HUES48 (cell line): ENCODE measurements around the gene RCOR1.

Experiments used
- H3K27ac ChIP-seq: one replicate; pipeline ENCODE4 v1.7.0; 2013; ENCODE audit warnings: low read depth, low read length, inconsistent platforms
- H3K27me3 ChIP-seq: 2 replicates; pipeline ENCODE4 v1.6.1; 2013; ENCODE audit warnings: mild to moderate bottlenecking, low read length; ENCODE audit not compliant: control insufficient read depth, insufficient read depth
- H3K36me3 ChIP-seq: 2 replicates; pipeline ENCODE4 v1.6.1; 2013; ENCODE audit warnings: low read length; ENCODE audit not compliant: control insufficient read depth, insufficient read depth
- H3K4me1 ChIP-seq: 2 replicates; pipeline ENCODE4 v1.6.1; 2013; ENCODE audit warnings: mild to moderate bottlenecking, low read length; ENCODE audit not compliant: control insufficient read depth, insufficient read depth
- H3K4me3 ChIP-seq: 2 replicates; pipeline ENCODE4 v1.5.1; 2013; ENCODE audit warnings: mild to moderate bottlenecking, low read depth, low read length
- H3K9ac ChIP-seq: 2 replicates; pipeline ENCODE4 v1.6.1; 2013; ENCODE audit warnings: mild to moderate bottlenecking, low read depth, low read length, moderate library complexity
- H3K9me3 ChIP-seq: 2 replicates; pipeline ENCODE4 v1.6.1; 2013; ENCODE audit warnings: low read length; ENCODE audit not compliant: control insufficient read depth, insufficient read depth

Gene RCOR1

DNA sequence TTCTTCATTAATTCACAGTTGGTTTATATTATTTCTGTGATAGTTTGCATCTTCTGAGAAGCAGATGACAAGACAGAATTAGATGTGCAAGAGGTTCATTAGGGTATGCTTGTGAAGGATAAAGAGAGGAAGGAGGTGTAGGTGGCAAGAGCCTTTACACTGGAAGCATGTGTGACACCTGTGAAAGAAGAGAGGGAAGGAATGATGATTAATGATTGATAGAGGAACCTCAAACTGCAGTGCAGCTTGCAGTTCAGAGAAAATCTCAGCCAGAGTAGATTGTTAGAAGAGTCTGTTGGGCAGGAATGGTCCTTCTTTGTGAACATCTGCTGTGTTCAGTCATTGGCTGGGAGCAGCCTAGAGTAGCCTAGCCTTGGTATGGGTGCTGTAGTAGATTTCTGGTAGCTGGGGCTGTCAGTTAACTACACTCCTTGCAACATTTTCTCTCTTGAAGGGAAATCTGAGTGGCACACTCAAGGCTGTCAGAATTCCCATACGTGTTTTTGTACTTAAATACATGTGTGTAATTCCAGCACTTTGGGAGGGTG is 9.0 kb downstream of the RCOR1 start:
- no peak overlapping the region for H3K9ac ChIP-seq
- 0 out of 2 replicates have a peak, but pooled peaks cover 5% of the 10 kb centered on the region for H3K36me3 ChIP-seq
- H3K27ac ChIP-seq, result no peak overlapping the region
- no peak overlapping the region for H3K4me3 ChIP-seq
- no peaks in the 10 kb centered on the region for H3K27me3 ChIP-seq
- H3K4me1 ChIP-seq, result peaks cover 7% of the 10 kb centered on the region; the same call in 1 of the 2 replicates
- H3K9me3 ChIP-seq, result no peaks in the 10 kb centered on the region

DNA sequence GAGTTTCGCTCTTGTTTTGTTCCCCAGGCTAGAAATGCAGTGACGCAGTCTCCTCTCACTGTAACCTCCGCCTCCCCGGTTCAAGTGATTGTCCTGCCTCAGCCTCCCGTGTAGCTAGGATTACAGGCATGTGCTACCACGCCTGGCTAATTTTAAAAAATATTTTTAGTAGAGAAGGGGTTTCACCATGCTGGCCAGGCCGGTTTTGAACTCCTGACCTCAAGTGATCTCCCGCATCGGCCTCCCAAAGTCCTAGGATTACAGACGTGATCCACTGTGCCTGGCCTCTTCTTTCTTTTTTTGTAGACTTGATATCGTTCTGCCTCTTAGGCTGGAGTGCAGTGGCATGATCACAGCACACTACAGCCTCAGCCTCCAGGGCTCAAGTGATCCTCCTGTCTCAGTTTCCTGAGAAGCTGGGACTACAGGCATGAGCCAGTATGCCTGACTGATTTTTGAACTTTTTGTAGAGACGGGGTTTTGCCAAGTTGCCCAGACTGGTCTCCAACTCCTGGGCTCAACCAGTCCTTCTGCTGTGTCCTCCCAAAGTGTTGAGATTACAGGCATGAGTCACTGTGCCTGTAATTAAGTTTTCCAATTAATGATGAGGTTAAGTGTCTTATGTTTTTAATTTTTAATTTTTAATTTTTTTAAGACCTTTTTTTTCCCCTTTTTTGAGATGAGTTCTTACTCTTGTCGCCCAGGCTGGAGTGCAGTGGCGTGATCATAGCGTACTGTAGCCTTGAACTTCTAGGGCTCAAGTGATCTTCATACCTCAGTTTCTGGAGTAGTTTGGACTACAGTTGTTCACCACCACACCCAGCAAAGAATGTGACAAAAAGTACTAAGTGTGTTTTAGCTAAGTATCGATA is 10.2 kb downstream of the RCOR1 start:
- Histone ChIP-seq H3K9ac (no peak overlapping the region), H3K36me3 (0 out of 2 replicates have a peak, but pooled peaks cover 5% of the 10 kb centered on the region), H3K27ac (no peak overlapping the region), H3K4me1 (peaks cover 7% of the 10 kb centered on the region; the same call in 1 of the 2 replicates), H3K9me3 (no peaks in the 10 kb centered on the region), H3K27me3 (no peaks in the 10 kb centered on the region), H3K4me3 (no peak overlapping the region)

DNA sequence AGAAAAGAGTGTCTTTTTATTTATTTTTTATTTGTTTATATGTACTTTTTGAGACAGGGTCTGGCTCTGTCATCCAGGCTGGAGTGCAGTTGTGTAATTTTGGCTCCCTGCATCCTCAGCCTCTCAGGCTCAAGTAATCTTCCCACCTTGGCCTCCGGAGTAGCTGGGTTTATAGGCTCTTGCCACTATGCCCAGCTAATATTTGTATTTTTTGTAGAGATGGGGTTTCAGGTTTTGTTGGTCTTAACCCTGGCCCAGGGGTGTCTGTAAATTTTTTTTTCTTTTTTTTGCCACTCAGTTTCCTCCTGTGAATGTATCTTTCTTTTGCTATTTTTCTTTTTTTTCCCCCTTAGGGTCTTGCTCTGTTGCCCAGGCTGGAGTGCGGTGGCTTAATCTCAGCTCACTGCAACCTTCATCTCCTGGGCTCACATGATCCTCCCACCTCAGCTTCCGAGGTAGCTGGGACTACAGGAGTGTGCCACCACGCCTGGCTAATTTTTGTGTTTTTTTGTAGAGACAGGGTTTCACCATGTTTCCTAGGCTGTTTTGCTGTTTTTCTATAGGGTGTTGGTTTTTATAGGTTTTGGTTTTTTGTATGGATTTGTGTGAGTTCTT is 11.0 kb downstream of the RCOR1 start:
- Histone ChIP-seq H3K27ac (no peak overlapping the region), H3K4me1 (peaks cover 7% of the 10 kb centered on the region; the same call in 1 of the 2 replicates), H3K36me3 (0 out of 2 replicates have a peak, but pooled peaks cover 5% of the 10 kb centered on the region), H3K27me3 (no peaks in the 10 kb centered on the region), H3K9me3 (no peaks in the 10 kb centered on the region), H3K9ac (no peak overlapping the region), H3K4me3 (no peak overlapping the region)

DNA sequence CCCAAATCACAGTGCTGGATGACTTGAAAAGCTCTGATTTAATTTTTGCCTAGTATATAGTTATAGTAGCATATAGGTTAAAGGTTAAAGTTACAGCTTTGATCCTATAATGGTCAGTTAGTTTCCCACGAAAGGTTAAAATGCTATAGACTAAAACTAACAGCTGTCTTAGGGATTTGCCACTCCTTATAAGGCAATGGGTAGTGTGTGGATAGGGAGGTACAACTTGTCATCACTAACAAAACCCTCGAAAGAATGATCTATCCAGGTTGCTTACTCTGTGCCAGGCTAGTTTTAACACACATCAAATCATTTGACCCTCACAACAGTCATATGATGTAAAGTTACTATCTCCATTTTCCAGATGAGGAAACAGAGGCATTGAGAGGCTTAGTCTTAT is 11.7 kb downstream of the RCOR1 start:
- Histone ChIP-seq H3K36me3 (0 out of 2 replicates have a peak, but pooled peaks cover 5% of the 10 kb centered on the region), H3K4me3 (no peak overlapping the region), H3K27me3 (no peaks in the 10 kb centered on the region), H3K4me1 (peaks cover 7% of the 10 kb centered on the region; the same call in 1 of the 2 replicates), H3K9ac (no peak overlapping the region), H3K9me3 (no peaks in the 10 kb centered on the region), H3K27ac (no peak overlapping the region)

DNA sequence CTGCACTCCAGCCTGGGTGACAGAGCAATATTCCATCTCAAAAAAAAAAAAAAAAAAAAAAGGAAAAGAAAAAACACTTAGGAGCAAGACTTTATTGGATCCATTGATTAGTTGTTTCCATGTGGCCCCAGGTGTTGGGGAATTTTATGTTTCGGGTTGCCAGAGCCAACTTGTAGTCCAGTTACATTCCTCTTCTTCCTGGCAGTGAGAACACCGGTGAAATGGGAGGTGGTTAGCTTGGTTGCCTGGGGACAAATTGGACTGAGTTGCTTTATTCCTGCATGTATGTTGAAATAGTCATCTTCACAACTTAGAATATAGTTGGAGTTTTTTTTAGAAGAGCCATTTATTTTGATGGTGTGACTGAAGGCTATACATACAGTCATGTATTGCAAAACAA is 12.6 kb downstream of the RCOR1 start:
- 0 out of 2 replicates have a peak, but pooled peaks cover 5% of the 10 kb centered on the region for H3K36me3 ChIP-seq
- H3K9ac ChIP-seq, result no peak overlapping the region
- H3K27ac ChIP-seq, result no peak overlapping the region
- H3K4me3 ChIP-seq, result no peak overlapping the region
- H3K27me3 ChIP-seq, result no peaks in the 10 kb centered on the region
- no peaks in the 10 kb centered on the region for H3K9me3 ChIP-seq
- peaks cover 7% of the 10 kb centered on the region; the same call in 1 of the 2 replicates for H3K4me1 ChIP-seq

DNA sequence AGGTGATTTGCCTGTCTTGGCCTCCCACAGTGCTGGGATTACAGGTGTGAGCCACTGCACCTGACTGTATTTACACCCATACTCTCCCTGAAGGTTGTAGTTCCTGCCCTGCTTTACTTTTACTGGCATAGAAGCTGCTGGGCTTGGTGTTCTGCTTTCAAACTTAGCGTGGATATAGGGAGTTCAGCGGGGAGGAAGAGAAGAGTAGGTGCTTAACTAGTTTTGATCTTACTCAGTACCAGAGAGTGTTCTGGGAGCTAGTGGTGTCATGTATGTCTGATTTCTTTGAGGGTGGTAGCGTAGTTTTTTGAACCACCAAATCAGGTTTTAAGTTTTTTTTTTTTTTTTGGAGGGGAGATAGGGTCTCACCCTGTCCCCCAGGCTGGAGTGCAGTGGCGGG is 13.8 kb downstream of the RCOR1 start:
- Histone ChIP-seq H3K27ac (no peak overlapping the region), H3K9ac (no peak overlapping the region), H3K4me1 (peaks cover 7% of the 10 kb centered on the region; the same call in 1 of the 2 replicates), H3K27me3 (no peaks in the 10 kb centered on the region), H3K4me3 (no peak overlapping the region), H3K9me3 (no peaks in the 10 kb centered on the region), H3K36me3 (0 out of 2 replicates have a peak, but pooled peaks cover 4% of the 10 kb centered on the region)

DNA sequence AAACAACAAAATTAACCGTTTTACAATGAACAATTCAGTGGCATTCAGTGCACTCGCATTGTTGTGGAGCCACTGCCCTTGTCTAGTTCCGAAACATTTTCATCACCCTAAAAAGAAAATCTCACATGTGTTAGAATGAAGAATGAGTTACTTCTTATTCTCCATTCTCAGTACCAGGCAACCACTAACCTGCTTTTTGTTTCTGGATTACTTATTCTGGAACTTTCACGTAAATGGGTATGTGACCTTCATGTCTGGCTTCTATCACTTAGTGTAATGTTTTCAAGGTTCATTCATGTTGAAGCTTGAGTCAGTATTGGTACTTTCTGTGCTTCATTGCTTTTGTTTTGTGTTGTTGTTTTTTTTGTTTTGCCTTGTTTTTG is 15.6 kb downstream of the RCOR1 start:
- no peak overlapping the region for H3K9ac ChIP-seq
- H3K4me3 ChIP-seq, result no peak overlapping the region
- peaks cover 7% of the 10 kb centered on the region; the same call in 1 of the 2 replicates for H3K4me1 ChIP-seq

DNA sequence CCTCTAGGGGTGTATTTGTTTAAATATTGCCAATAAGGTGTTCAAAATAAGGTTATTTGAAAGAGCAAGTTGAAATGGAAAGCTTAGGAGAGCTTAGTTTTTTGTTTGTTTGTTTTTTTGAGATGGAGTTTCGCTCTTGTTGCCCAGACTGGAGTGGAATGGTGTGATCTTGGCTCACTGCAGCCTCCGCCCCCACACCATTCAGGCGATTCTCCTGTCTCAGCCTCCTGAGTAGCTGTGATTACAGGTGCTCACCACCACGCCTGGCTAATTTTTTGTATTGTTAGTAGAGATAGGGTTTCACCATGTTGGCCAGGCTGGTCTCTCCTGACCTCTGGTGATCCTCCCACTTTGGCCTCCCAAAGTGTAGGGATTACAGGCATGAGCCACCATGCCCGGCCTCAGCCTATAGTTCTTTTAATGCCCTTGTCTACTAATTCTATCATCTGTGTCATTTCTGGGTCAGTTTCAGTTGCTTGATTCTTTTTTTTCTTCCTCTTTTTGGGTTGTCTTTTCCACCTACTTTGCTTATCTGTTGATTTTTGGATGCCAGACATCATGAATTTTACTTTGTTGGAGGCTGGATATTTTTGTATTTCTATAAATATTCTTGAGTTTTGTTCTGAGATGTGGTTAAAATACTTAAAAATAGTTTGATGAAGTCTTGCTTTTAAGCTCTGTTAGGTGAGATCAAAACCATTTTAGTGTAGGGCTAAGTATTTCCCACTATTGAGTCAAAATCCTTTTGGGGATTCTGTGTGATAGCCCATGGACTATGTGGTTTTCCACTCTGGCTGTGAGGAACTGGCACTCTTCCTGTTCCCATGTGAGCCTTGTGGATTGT is 18.7 kb downstream of the RCOR1 start:
- Histone ChIP-seq H3K9me3 (no peaks in the 10 kb centered on the region), H3K4me1 (no peaks in the 10 kb centered on the region), H3K27me3 (no peaks in the 10 kb centered on the region), H3K9ac (no peak overlapping the region), H3K27ac (no peak overlapping the region), H3K4me3 (no peak overlapping the region), H3K36me3 (no peaks in the 10 kb centered on the region)

More for the DNA sequence above, 15.6 kb downstream of the RCOR1 start:
- Histone ChIP-seq H3K27ac (no peak overlapping the region), H3K27me3 (no peaks in the 10 kb centered on the region), H3K9me3 (no peaks in the 10 kb centered on the region), H3K36me3 (no peaks in the 10 kb centered on the region)

DNA sequence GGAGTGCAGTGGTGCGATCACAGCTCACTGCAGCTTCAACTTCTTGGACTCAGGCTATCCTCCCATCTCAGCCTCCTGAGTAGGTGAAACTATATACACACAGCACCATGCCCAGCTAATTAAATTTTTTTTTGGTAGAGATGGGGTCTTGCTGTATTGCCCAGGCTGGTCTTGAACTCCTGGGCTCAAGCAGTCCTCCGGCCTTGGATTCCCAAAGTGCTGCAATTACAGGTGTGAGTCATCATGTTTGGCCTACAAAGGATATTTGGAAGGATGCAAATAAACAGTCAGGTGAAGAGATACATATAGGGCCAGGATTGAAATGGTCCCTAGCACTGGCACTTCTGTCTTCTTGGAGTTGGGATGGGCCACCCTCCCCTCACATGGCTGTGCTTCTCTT is 23.9 kb downstream of the RCOR1 start:
- H3K9me3 ChIP-seq, result no peaks in the 10 kb centered on the region
- no peak overlapping the region for H3K4me3 ChIP-seq
- H3K36me3 ChIP-seq, result no peaks in the 10 kb centered on the region
- no peak overlapping the region for H3K9ac ChIP-seq
- H3K27ac ChIP-seq, result no peak overlapping the region
- peaks cover 2% of the 10 kb centered on the region; the same call in 1 of the 2 replicates for H3K4me1 ChIP-seq
- H3K27me3 ChIP-seq, result no peaks in the 10 kb centered on the region

DNA sequence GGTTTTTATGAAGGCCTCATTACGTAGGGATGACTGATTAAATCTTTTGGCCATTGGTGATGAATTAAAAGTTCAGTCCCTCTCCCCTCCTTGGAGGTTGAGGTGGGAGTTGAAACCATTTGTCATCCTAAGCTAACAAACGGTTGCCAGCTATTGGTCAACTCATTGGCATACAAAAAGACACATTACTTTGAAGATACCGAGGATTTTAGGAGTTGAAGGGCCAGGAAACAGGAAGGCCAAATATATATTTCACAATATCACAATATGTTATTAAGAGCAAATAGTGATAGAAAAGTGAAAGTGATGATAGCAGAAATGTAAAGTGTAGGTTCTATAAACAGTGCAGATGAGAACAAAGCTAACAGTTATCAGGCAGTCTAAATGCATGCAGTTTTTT is 24.4 kb downstream of the RCOR1 start:
- no peaks in the 10 kb centered on the region for H3K9me3 ChIP-seq
- H3K4me1 ChIP-seq, result peaks cover 7% of the 10 kb centered on the region
- no peak overlapping the region for H3K9ac ChIP-seq
- H3K27ac ChIP-seq, result no peak overlapping the region
- H3K4me3 ChIP-seq, result no peak overlapping the region
- no peaks in the 10 kb centered on the region for H3K27me3 ChIP-seq
- no peaks in the 10 kb centered on the region for H3K36me3 ChIP-seq
